H1 (cell line): ENCODE results near the gene HES1. TPM values are rescaled to one million over a fixed set of nuclear protein-coding genes. Genes with fewer than 3 reads are reported as not detected.
A peak's percentile ranks its signal among the peaks of the same experiment; 100 is the strongest.

Source experiments
- CTCF ChIA-PET: fragments of 300-600 bp; sonication (Branson Sonifier 250); formaldehyde crosslinking; loops from one replicate; lab custom pipeline; 2021; ENCODE audit not compliant: partially characterized antibody; lab: Charles Lee
- POLR2A ChIA-PET: fragments of 300-600 bp; sonication (Branson Sonifier 250); formaldehyde crosslinking; loops from one replicate; lab custom pipeline; 2021; ENCODE audit warnings: inconsistent platforms; ENCODE audit not compliant: partially characterized antibody; lab: Charles Lee
- DNase-seq, 2 experiments: peaks; one replicate each; pipeline versions ENCODE4 v3.0.0 to v3.0.0-alpha.2; 2010 to 2022; ENCODE audit warnings: low spot score in 2 of 2, low read depth in 1 of 2, mixed read lengths in 1 of 2
- FAIRE-seq: peaks from 2 replicates; lab custom pipeline; 2011; peaks lifted over from hg19 to GRCh38; lab: Jason Lieb, UNC
- H2AFZ ChIP-seq: 2 replicates; pipeline ENCODE4 v1.8.1; 2012; ENCODE audit warnings: low read length, inconsistent platforms
- H2AK5ac ChIP-seq: 2 replicates; pipeline ENCODE4 v1.6.1; 2013; ENCODE audit warnings: low read depth, low read length
- H2BK120ac ChIP-seq: replicated peaks from 2 replicates; pipeline ENCODE3; 2013; ENCODE audit warnings: low read depth, low read length, inconsistent platforms
- H2BK12ac ChIP-seq: 2 replicates; pipeline ENCODE4 v1.6.1; 2013; ENCODE audit warnings: low read depth, low read length
- H2BK15ac ChIP-seq: 2 replicates; pipeline ENCODE4 v1.6.1; 2013; ENCODE audit warnings: low read length
- H2BK20ac ChIP-seq: 2 replicates; pipeline ENCODE4 v1.6.1; 2013; ENCODE audit warnings: low read length
- H2BK5ac ChIP-seq: 2 replicates; pipeline ENCODE4 v1.6.1; 2013; ENCODE audit warnings: low read depth, low read length
- H3K14ac ChIP-seq: 2 replicates; pipeline ENCODE4 v1.6.1; 2013; ENCODE audit warnings: inconsistent platforms; ENCODE audit not compliant: insufficient read length
- H3K18ac ChIP-seq: 2 replicates; pipeline ENCODE4 v1.6.1; 2013; ENCODE audit warnings: low read length; ENCODE audit errors: extremely low read depth
- H3K23ac ChIP-seq: 2 replicates; pipeline ENCODE4 v1.6.1; 2013; ENCODE audit warnings: inconsistent platforms; ENCODE audit not compliant: insufficient read length
- H3K23me2 ChIP-seq: 2 replicates; pipeline ENCODE4 v1.6.1; 2013; ENCODE audit warnings: low read depth, low read length
- H3K27ac ChIP-seq: 2 replicates; pipeline ENCODE4 v1.6.1; 2011; ENCODE audit warnings: low read depth, low read length, inconsistent platforms
- H3K27me3 ChIP-seq, 4 experiments: replicated peaks in 1 of 4; 1 replicate in 1 of 4; 2 replicates in 3 of 4; pipeline versions ENCODE4 v1.6.1 to v1.8.1; 2011 to 2013; ENCODE audit warnings: low read length in 3 of 4, mild to moderate bottlenecking in 3 of 4, inconsistent platforms in 2 of 4, mixed read lengths in 2 of 4, moderate library complexity in 1 of 4; ENCODE audit not compliant: control insufficient read depth in 3 of 4, insufficient read depth in 3 of 4; ENCODE audit errors: extremely low read depth in 1 of 4
- H3K36me3 ChIP-seq, 4 experiments: 2 replicates each; pipeline versions ENCODE4 v1.6.1 to v1.8.1; 2011 to 2013; ENCODE audit warnings: mild to moderate bottlenecking in 4 of 4, low read length in 3 of 4, moderate library complexity in 2 of 4, control low read depth in 1 of 4, inconsistent platforms in 1 of 4; ENCODE audit not compliant: insufficient read depth in 4 of 4, control insufficient read depth in 2 of 4
- H3K4ac ChIP-seq: replicated peaks from 2 replicates; pipeline ENCODE3; 2013; ENCODE audit warnings: low read length, low read depth, mixed read lengths, inconsistent platforms; ENCODE audit not compliant: insufficient read length
- H3K4me1 ChIP-seq, 4 experiments: replicated peaks in 1 of 4; 1 replicate in 1 of 4; 2 replicates in 3 of 4; pipeline versions ENCODE4 v1.6.1 to v1.8.1; 2011 to 2013; ENCODE audit warnings: low read length in 3 of 4, inconsistent platforms in 2 of 4, mixed read lengths in 1 of 4; ENCODE audit not compliant: insufficient read depth in 4 of 4, control insufficient read depth in 3 of 4
- H3K4me2 ChIP-seq, 2 experiments: 2 replicates each; pipeline versions ENCODE4 v1.6.1 to v1.8.1; 2011 to 2013; ENCODE audit warnings: low read depth in 2 of 2, low read length in 2 of 2, control low read depth in 1 of 2, inconsistent platforms in 1 of 2, mild to moderate bottlenecking in 1 of 2; ENCODE audit not compliant: insufficient read depth in 1 of 2
- H3K4me3 ChIP-seq, 4 experiments: fragments of 200-600, 300-600 bp in 1 of 4; sonication (generic), shearing (Covaris generic), sonication (Bioruptor Twin) in 1 of 4; 2 replicates each; pipeline versions ENCODE4 v1.5.1 to v1.8.1; 2011 to 2016; ENCODE audit warnings: low read length in 4 of 4, low read depth in 3 of 4, control low read depth in 2 of 4, inconsistent platforms in 2 of 4, mild to moderate bottlenecking in 2 of 4, mixed read lengths in 1 of 4, moderate library complexity in 1 of 4; ENCODE audit not compliant: insufficient read depth in 2 of 4; ENCODE audit errors: extremely low read depth in 1 of 4
- H3K56ac ChIP-seq: replicated peaks from 2 replicates; pipeline ENCODE3; 2013; ENCODE audit warnings: low read depth, mild to moderate bottlenecking, mixed read lengths, low read length, inconsistent platforms; ENCODE audit not compliant: insufficient read length
- H3K79me1 ChIP-seq: 2 replicates; pipeline ENCODE4 v1.6.1; 2013; ENCODE audit warnings: low read depth, low read length, control low read depth
- H3K79me2 ChIP-seq, 2 experiments: 2 replicates each; pipeline versions ENCODE4 v1.6.1 to v1.8.1; 2012 to 2013; ENCODE audit warnings: low read length in 2 of 2, mild to moderate bottlenecking in 2 of 2, inconsistent platforms in 1 of 2; ENCODE audit not compliant: insufficient read depth in 2 of 2, control insufficient read depth in 1 of 2
- H3K9ac ChIP-seq, 4 experiments: replicated peaks in 1 of 4; 1 replicate in 1 of 4; 2 replicates in 3 of 4; pipeline versions ENCODE4 v1.6.1 to v1.8.1; 2011 to 2013; ENCODE audit warnings: low read depth in 3 of 4, low read length in 3 of 4, control low read depth in 2 of 4, mild to moderate bottlenecking in 2 of 4, moderate library complexity in 2 of 4, inconsistent platforms in 1 of 4; ENCODE audit errors: extremely low read depth in 1 of 4
- H3K9me3 ChIP-seq, 2 experiments: 2 replicates each; pipeline versions ENCODE4 v1.6.1 to v1.8.1; 2012 to 2013; ENCODE audit warnings: mild to moderate bottlenecking in 2 of 2, moderate library complexity in 2 of 2, control low read depth in 1 of 2, inconsistent platforms in 1 of 2, low read depth in 1 of 2, low read length in 1 of 2, mixed read lengths in 1 of 2; ENCODE audit not compliant: insufficient read depth in 2 of 2
- H4K20me1 ChIP-seq, 2 experiments: replicated peaks in 1 of 2; 2 replicates each; pipeline versions ENCODE3 to v1.8.1; 2011 to 2013; ENCODE audit warnings: inconsistent platforms in 2 of 2, low read length in 2 of 2, mild to moderate bottlenecking in 1 of 2; ENCODE audit not compliant: insufficient read depth in 2 of 2, control insufficient read depth in 1 of 2
- H4K5ac ChIP-seq: 2 replicates; pipeline ENCODE4 v1.6.1; 2013; ENCODE audit warnings: low read length, low read depth, mixed read lengths, inconsistent platforms; ENCODE audit not compliant: insufficient read length
- H4K8ac ChIP-seq: 2 replicates; pipeline ENCODE4 v1.8.0; 2013; ENCODE audit warnings: mild to moderate bottlenecking, moderate library complexity, low read length, inconsistent platforms; ENCODE audit not compliant: insufficient read depth; ENCODE audit errors: extremely low read depth
- H4K91ac ChIP-seq: replicated peaks from 2 replicates; pipeline ENCODE3; 2013; ENCODE audit warnings: low read length, mixed read lengths, inconsistent platforms; ENCODE audit not compliant: insufficient read length
- CBX5 ChIP-seq: fragments of 300-800, 300-1000 bp; sonication (generic); IDR thresholded peaks from 2 replicates; pipeline ENCODE4 v1.7.1; 2016; ENCODE audit warnings: antibody characterized with exemption, low read length, low read depth
- CEBPB ChIP-seq: IDR thresholded peaks from 2 replicates; pipeline ENCODE4 v1.6.1; 2012; ENCODE audit warnings: low read depth, low read length
- HDAC2 ChIP-seq, 2 experiments: fragments of 300-600 bp in 1 of 2; sonication (generic) in 1 of 2; IDR thresholded peaks; 2 replicates each; pipeline ENCODE4 v1.6.1; 2011 to 2012; ENCODE audit warnings: low read depth in 2 of 2, low read length in 2 of 2, mild to moderate bottlenecking in 2 of 2, moderate library complexity in 2 of 2, borderline replicate concordance in 1 of 2, inconsistent platforms in 1 of 2
- HDAC6 ChIP-seq: IDR thresholded peaks from one replicate; pipeline ENCODE4 v1.7.1; 2012; ENCODE audit warnings: low read depth, mild to moderate bottlenecking, inconsistent platforms, low read length, moderate library complexity
- MAFK ChIP-seq: IDR thresholded peaks from 2 replicates; pipeline ENCODE4 v1.6.1; 2012; ENCODE audit warnings: low read depth, mild to moderate bottlenecking, improper control_type of control experiment, low read length
- NRF1 ChIP-seq: IDR thresholded peaks from 2 replicates; pipeline ENCODE4 v1.6.1; 2011; ENCODE audit warnings: mild to moderate bottlenecking, low read depth, low read length, improper control_type of control experiment
- PHF8 ChIP-seq: fragments of 200-600 bp; sonication (generic); conservative IDR thresholded peaks from 2 replicates; pipeline ENCODE4 v1.7.1; 2012; ENCODE audit warnings: low read depth, mild to moderate bottlenecking, inconsistent platforms, low read length, moderate library complexity
- POLR2A ChIP-seq, 2 experiments: IDR thresholded peaks; 1 replicate in 1 of 2; 2 replicates in 1 of 2; pipeline ENCODE4 v1.6.1; 2011; ENCODE audit warnings: low read depth in 2 of 2, low read length in 2 of 2, mild to moderate bottlenecking in 2 of 2; ENCODE audit errors: control extremely low read depth in 1 of 2
- RBBP5 ChIP-seq: IDR thresholded peaks from 2 replicates; pipeline ENCODE4 v1.7.1; 2012; ENCODE audit warnings: low read depth, mild to moderate bottlenecking, inconsistent platforms, low read length, moderate library complexity, borderline replicate concordance
- TAF1 ChIP-seq: IDR thresholded peaks from 2 replicates; pipeline ENCODE4 v1.6.1; 2011; ENCODE audit warnings: mild to moderate bottlenecking, low read depth, low read length
- WGBS, 2 experiments: shearing (Covaris generic) in 1 of 2; methylation state at CpG; one replicate each; pipeline versions ENCODE4 v1.1.6 to v1.1.7; 2013 to 2015; ENCODE audit warnings: low lambda C conversion rate in 2 of 2, mixed read lengths in 2 of 2, inconsistent platforms in 1 of 2, low coverage in 1 of 2, missing lambda C conversion rate in 1 of 2; ENCODE audit not compliant: insufficient replicate concordance in 2 of 2, insufficient coverage in 1 of 2, insufficient read length in 1 of 2; ENCODE audit errors: extremely low coverage in 1 of 2, missing lambda C conversion rate in 1 of 2; 5-methylcytosine and 5-hydroxymethylcytosine counted together
- polyA plus RNA-seq, 7 experiments: library from polyadenylated mRNA; depleted of rRNA in 3 of 7; stranded (reverse) in 5 of 7; unstranded in 2 of 7; fragments of >200 nt in 5 of 7; fragments of 200-250 nt in 2 of 7; gene quantifications; 1 replicate in 5 of 7; 2 replicates in 1 of 7; 4 replicates in 1 of 7; pipeline versions ENCODE4 v1.2.1 to v1.2.3, GENCODE V29; 2011 to 2013; ENCODE audit warnings: missing spikeins in 2 of 7, mixed read lengths in 2 of 7
- total RNA-seq: library from RNA; stranded (reverse); fragmentation: NEBNext Ultra II Directional; extraction: Animal tissue kit (Norgen Biotek cat#: 25700); gene quantifications from 2 replicates; pipeline ENCODE4 v1.2.1, GENCODE V29; 2021

The HES1 gene
- total and polyA plus RNA-seq, 2 of the 8 experiments (the other 6 are each of a cell fraction or from before 2014, with no cell fraction given) = 7.9 to 12.9 TPM

- no peaks in the 10 kb centered on the region for H3K36me3 ChIP-seq
- H3K4ac ChIP-seq = no peak overlapping the region
- no peaks in the 10 kb centered on the region; the same call in 1 of the 2 replicates for H3K79me1 ChIP-seq
- no peak overlapping the region for H3K56ac ChIP-seq
- CTCF ChIA-PET = no interaction called here
- no peak overlapping the region for H3K27ac ChIP-seq
- 0 out of 2 replicates have a peak overlapping the region, but pooled peaks have one; percentile 50 for H2BK12ac ChIP-seq
- H2AK5ac ChIP-seq = no peak overlapping the region
- FAIRE-seq (no peak), DNase-seq (no peak)
- no peak overlapping the region for H4K5ac ChIP-seq
- H3K9me3 ChIP-seq = no peaks in the 10 kb centered on the region
- H3K4me3 ChIP-seq = no peak overlapping the region
- no peak overlapping the region for H2AFZ ChIP-seq
- H3K27me3 ChIP-seq = peaks cover 0 to 2% (median 0%) of the 10 kb centered on the region in 4 experiments; a peak in 2 of 7 replicates
- H3K14ac ChIP-seq = no peak overlapping the region
- POLR2A ChIA-PET = no interaction called here
- no peaks in the 10 kb centered on the region for H3K79me2 ChIP-seq
- H2BK120ac ChIP-seq = no peak overlapping the region
- H3K23ac ChIP-seq = no peak overlapping the region
- H3K4me2 ChIP-seq = no peak overlapping the region
- H4K20me1 ChIP-seq = no peaks in the 10 kb centered on the region
- no peak overlapping the region for H4K8ac ChIP-seq
- TF ChIP-seq CEBPB = no peak
- TF ChIP-seq CBX5 = no peak
- no peak for TF ChIP-seq PHF8
- no peak for TF ChIP-seq TAF1
- no peak for TF ChIP-seq HDAC2 (IDR thresholded peaks at IDR 0.05; ENCODE audit: borderline replicate concordance in 1 of 2, low read depth in 2 of 2, low read length in 2 of 2)
- TF ChIP-seq POLR2A (IDR thresholded peaks at IDR 0.05; ENCODE audit: control extremely low read depth in 1 of 2, low read depth in 2 of 2, low read length in 2 of 2) = no peak
- TF ChIP-seq MAFK = no peak
- TF ChIP-seq HDAC6 = no peak
- no peak for TF ChIP-seq NRF1
- no peak for TF ChIP-seq RBBP5
- WGBS, 2 experiments = 82% methylated on average over 12 of the region's 13 CpGs; no CpG with 5 or more reads in 1 of the 2 experiments
- no peak overlapping the region for H4K91ac ChIP-seq
- no peak overlapping the region for H2BK5ac ChIP-seq
- H3K23me2 ChIP-seq = no peaks in the 10 kb centered on the region
- no peak overlapping the region for H3K9ac ChIP-seq
- H3K4me1 ChIP-seq = no peaks in the 10 kb centered on the region
- H3K18ac ChIP-seq = no peak overlapping the region
- H2BK20ac ChIP-seq = no peak overlapping the region
- no peak overlapping the region for H2BK15ac ChIP-seq
Measured at GRCh38 chr3:194120789-194121770, 14.9 kb upstream of the HES1 start.
